Subcutaneous adipose tissue (tissue), 4 donors: Measurements from ENCODE around the gene TMEM150B. TPM values are rescaled to one million over a fixed set of nuclear protein-coding genes. Genes with fewer than 3 reads are reported as not detected.

Source experiments
- CTCF ChIP-seq: fragments of 450-650 bp; IDR thresholded peaks from one replicate; pipeline ENCODE4 v1.5.1; 2016; ENCODE audit warnings: low read depth, mild to moderate bottlenecking, control low read depth, antibody characterized with exemption, moderate library complexity
- total RNA-seq, 4 donors: library from RNA; depleted of rRNA; stranded (reverse); fragments of >200 nt; gene quantifications; one replicate each; pipeline ENCODE4 v1.1.0, GENCODE V29; 2016

The TMEM150B gene
- total RNA-seq, 4 donors from 2014 or later: 10.0 to 17.8 (median 14.4) TPM

GRCh38 chr19:55305983-55306562 is 19.1 kb downstream of the TMEM150B start:
- TF ChIP-seq CTCF: no peak

GRCh38 chr19:55305491-55305890 is 19.6 kb downstream of the TMEM150B start:
- TF ChIP-seq CTCF: no peak

GRCh38 chr19:55304980-55305379 is 20.2 kb downstream of the TMEM150B start:
- TF ChIP-seq CTCF: no peak

- TF ChIP-seq CTCF: no peak
Measured at GRCh38 chr19:55304279-55304978, 20.7 kb downstream of the TMEM150B start.

- TF ChIP-seq CTCF: no peak
Measured at GRCh38 chr19:55303477-55303876, 21.7 kb downstream of the TMEM150B start.

GRCh38 chr19:55302318-55302703 is 22.8 kb downstream of the TMEM150B start:
- TF ChIP-seq CTCF: no peak

- no peak for TF ChIP-seq CTCF
Measured at GRCh38 chr19:55301459-55302317, 23.5 kb downstream of the TMEM150B start.
